ENCODE results near the gene FGF14. TPM values are rescaled to one million over a fixed set of nuclear protein-coding genes. Genes with fewer than 3 reads are reported as not detected.

Gene FGF14
- polyA plus RNA-seq, 2 donors = 0.04 to 0.29 TPM

GRCh38 chr13:101736566-101736965, 665.3 kb downstream of the FGF14 start:
- H3K4me3 ChIP-seq (ENCODE audit: low read depth in 1 of 2, low read length in 2 of 2) = no peak overlapping the region
- no peaks in the 10 kb centered on the region for H3K36me3 ChIP-seq (ENCODE audit: control insufficient read depth in 2 of 2, insufficient read depth in 2 of 2, low read length in 1 of 2)
- WGBS, 2 donors = 57% methylated on average over 3 of the region's 3 CpGs
- no peaks in the 10 kb centered on the region for H3K9me3 ChIP-seq (ENCODE audit: control insufficient read depth in 2 of 2, insufficient read depth in 1 of 2, low read depth in 1 of 2, low read length in 1 of 2)
- H3K27ac ChIP-seq (ENCODE audit: low read depth in 2 of 2, low read length in 1 of 2) = no peak overlapping the region
- H3K4me1 ChIP-seq (ENCODE audit: control insufficient read depth in 2 of 2, insufficient read depth in 2 of 2, low read length in 1 of 2) = no peaks in the 10 kb centered on the region
- H3K27me3 ChIP-seq (ENCODE audit: control insufficient read depth in 1 of 2, insufficient read depth in 2 of 2, low read length in 2 of 2) = no peaks in the 10 kb centered on the region

GRCh38 chr13:101730420-101731000, 671.3 kb downstream of the FGF14 start:
- Histone ChIP-seq H3K36me3 (ENCODE audit: control insufficient read depth in 2 of 2, insufficient read depth in 2 of 2, low read length in 1 of 2) (no peaks in the 10 kb centered on the region), H3K4me1 (ENCODE audit: control insufficient read depth in 2 of 2, insufficient read depth in 2 of 2, low read length in 1 of 2) (no peaks in the 10 kb centered on the region), H3K27ac (ENCODE audit: low read depth in 2 of 2, low read length in 1 of 2) (no peak overlapping the region), H3K4me3 (ENCODE audit: low read depth in 1 of 2, low read length in 2 of 2) (no peak overlapping the region), H3K9me3 (ENCODE audit: control insufficient read depth in 2 of 2, insufficient read depth in 1 of 2, low read depth in 1 of 2, low read length in 1 of 2) (no peaks in the 10 kb centered on the region), H3K27me3 (ENCODE audit: control insufficient read depth in 1 of 2, insufficient read depth in 2 of 2, low read length in 2 of 2) (no peaks in the 10 kb centered on the region)
- WGBS, 2 donors = 82 to 83% methylated on average over 3 of the region's 3 CpGs

- Histone ChIP-seq H3K9me3 (ENCODE audit: control insufficient read depth in 2 of 2, insufficient read depth in 1 of 2, low read depth in 1 of 2, low read length in 1 of 2) (no peaks in the 10 kb centered on the region), H3K4me1 (ENCODE audit: control insufficient read depth in 2 of 2, insufficient read depth in 2 of 2, low read length in 1 of 2) (no peaks in the 10 kb centered on the region), H3K27me3 (ENCODE audit: control insufficient read depth in 1 of 2, insufficient read depth in 2 of 2, low read length in 2 of 2) (no peaks in the 10 kb centered on the region), H3K36me3 (ENCODE audit: control insufficient read depth in 2 of 2, insufficient read depth in 2 of 2, low read length in 1 of 2) (no peaks in the 10 kb centered on the region), H3K27ac (ENCODE audit: low read depth in 2 of 2, low read length in 1 of 2) (no peak overlapping the region), H3K4me3 (ENCODE audit: low read depth in 1 of 2, low read length in 2 of 2) (no peak overlapping the region)
- 71 to 83% methylated on average over 3 of the region's 3 CpGs for WGBS, 2 donors
Measured at GRCh38 chr13:101728615-101729014, 673.2 kb downstream of the FGF14 start.

GRCh38 chr13:101728021-101728420, 673.8 kb downstream of the FGF14 start:
- Histone ChIP-seq H3K27me3 (ENCODE audit: control insufficient read depth in 1 of 2, insufficient read depth in 2 of 2, low read length in 2 of 2) (no peaks in the 10 kb centered on the region), H3K9me3 (ENCODE audit: control insufficient read depth in 2 of 2, insufficient read depth in 1 of 2, low read depth in 1 of 2, low read length in 1 of 2) (no peaks in the 10 kb centered on the region), H3K36me3 (ENCODE audit: control insufficient read depth in 2 of 2, insufficient read depth in 2 of 2, low read length in 1 of 2) (no peaks in the 10 kb centered on the region), H3K4me1 (ENCODE audit: control insufficient read depth in 2 of 2, insufficient read depth in 2 of 2, low read length in 1 of 2) (no peaks in the 10 kb centered on the region), H3K27ac (ENCODE audit: low read depth in 2 of 2, low read length in 1 of 2) (no peak overlapping the region), H3K4me3 (ENCODE audit: low read depth in 1 of 2, low read length in 2 of 2) (no peak overlapping the region)

- H3K27me3 ChIP-seq (ENCODE audit: control insufficient read depth in 1 of 2, insufficient read depth in 2 of 2, low read length in 2 of 2) = no peaks in the 10 kb centered on the region
- 35 to 39% methylated on average over 1 of the region's 1 CpG for WGBS, 2 donors
Measured at GRCh38 chr13:101727118-101727517, 674.7 kb downstream of the FGF14 start.

GRCh38 chr13:101726681-101727080, 675.2 kb downstream of the FGF14 start:
- WGBS, 2 donors = 76 to 85% methylated on average over 2 of the region's 2 CpGs
- no peaks in the 10 kb centered on the region for H3K27me3 ChIP-seq (ENCODE audit: control insufficient read depth in 1 of 2, insufficient read depth in 2 of 2, low read length in 2 of 2)

More at GRCh38 chr13:101727118-101727517, 674.7 kb downstream of the FGF14 start:
- Histone ChIP-seq H3K27ac (ENCODE audit: low read depth in 2 of 2, low read length in 1 of 2) (no peak overlapping the region), H3K4me3 (ENCODE audit: low read depth in 1 of 2, low read length in 2 of 2) (no peak overlapping the region), H3K9me3 (ENCODE audit: control insufficient read depth in 2 of 2, insufficient read depth in 1 of 2, low read depth in 1 of 2, low read length in 1 of 2) (no peaks in the 10 kb centered on the region), H3K36me3 (ENCODE audit: control insufficient read depth in 2 of 2, insufficient read depth in 2 of 2, low read length in 1 of 2) (no peaks in the 10 kb centered on the region), H3K4me1 (ENCODE audit: control insufficient read depth in 2 of 2, insufficient read depth in 2 of 2, low read length in 1 of 2) (no peaks in the 10 kb centered on the region)

GRCh38 chr13:101718496-101718895, 683.4 kb downstream of the FGF14 start:
- no peaks in the 10 kb centered on the region for H3K9me3 ChIP-seq (ENCODE audit: control insufficient read depth in 2 of 2, insufficient read depth in 1 of 2, low read depth in 1 of 2, low read length in 1 of 2)
- no peaks in the 10 kb centered on the region for H3K27me3 ChIP-seq (ENCODE audit: control insufficient read depth in 1 of 2, insufficient read depth in 2 of 2, low read length in 2 of 2)
- H3K4me3 ChIP-seq (ENCODE audit: low read depth in 1 of 2, low read length in 2 of 2) = no peak overlapping the region
- 67 to 70% methylated on average over 3 of the region's 3 CpGs for WGBS, 2 donors
- H3K4me1 ChIP-seq (ENCODE audit: control insufficient read depth in 2 of 2, insufficient read depth in 2 of 2, low read length in 1 of 2) = no peaks in the 10 kb centered on the region
- no peaks in the 10 kb centered on the region for H3K36me3 ChIP-seq (ENCODE audit: control insufficient read depth in 2 of 2, insufficient read depth in 2 of 2, low read length in 1 of 2)
- H3K27ac ChIP-seq (ENCODE audit: low read depth in 2 of 2, low read length in 1 of 2) = no peak overlapping the region

More at GRCh38 chr13:101726681-101727080, 675.2 kb downstream of the FGF14 start:
- no peak overlapping the region for H3K27ac ChIP-seq (ENCODE audit: low read depth in 2 of 2, low read length in 1 of 2)
- no peaks in the 10 kb centered on the region for H3K36me3 ChIP-seq (ENCODE audit: control insufficient read depth in 2 of 2, insufficient read depth in 2 of 2, low read length in 1 of 2)
- no peaks in the 10 kb centered on the region for H3K4me1 ChIP-seq (ENCODE audit: control insufficient read depth in 2 of 2, insufficient read depth in 2 of 2, low read length in 1 of 2)
- no peaks in the 10 kb centered on the region for H3K9me3 ChIP-seq (ENCODE audit: control insufficient read depth in 2 of 2, insufficient read depth in 1 of 2, low read depth in 1 of 2, low read length in 1 of 2)
- no peak overlapping the region for H3K4me3 ChIP-seq (ENCODE audit: low read depth in 1 of 2, low read length in 2 of 2)

- WGBS, 2 donors = 88 to 92% methylated on average over 10 of the region's 10 CpGs
- H3K27ac ChIP-seq (ENCODE audit: low read depth in 2 of 2, low read length in 1 of 2) = no peak overlapping the region
- H3K9me3 ChIP-seq (ENCODE audit: control insufficient read depth in 2 of 2, insufficient read depth in 1 of 2, low read depth in 1 of 2, low read length in 1 of 2) = no peaks in the 10 kb centered on the region
- H3K27me3 ChIP-seq (ENCODE audit: control insufficient read depth in 1 of 2, insufficient read depth in 2 of 2, low read length in 2 of 2) = no peaks in the 10 kb centered on the region
- H3K36me3 ChIP-seq (ENCODE audit: control insufficient read depth in 2 of 2, insufficient read depth in 2 of 2, low read length in 1 of 2) = no peaks in the 10 kb centered on the region
- no peaks in the 10 kb centered on the region for H3K4me1 ChIP-seq (ENCODE audit: control insufficient read depth in 2 of 2, insufficient read depth in 2 of 2, low read length in 1 of 2)
- no peak overlapping the region for H3K4me3 ChIP-seq (ENCODE audit: low read depth in 1 of 2, low read length in 2 of 2)
Measured at GRCh38 chr13:101717353-101717752, 684.5 kb downstream of the FGF14 start.

- Histone ChIP-seq H3K4me1 (ENCODE audit: control insufficient read depth in 2 of 2, insufficient read depth in 2 of 2, low read length in 1 of 2) (no peaks in the 10 kb centered on the region), H3K27ac (ENCODE audit: low read depth in 2 of 2, low read length in 1 of 2) (no peak overlapping the region), H3K4me3 (ENCODE audit: low read depth in 1 of 2, low read length in 2 of 2) (no peak overlapping the region), H3K27me3 (ENCODE audit: control insufficient read depth in 1 of 2, insufficient read depth in 2 of 2, low read length in 2 of 2) (no peaks in the 10 kb centered on the region), H3K9me3 (ENCODE audit: control insufficient read depth in 2 of 2, insufficient read depth in 1 of 2, low read depth in 1 of 2, low read length in 1 of 2) (no peaks in the 10 kb centered on the region), H3K36me3 (ENCODE audit: control insufficient read depth in 2 of 2, insufficient read depth in 2 of 2, low read length in 1 of 2) (no peaks in the 10 kb centered on the region)
- 91 to 93% methylated on average over 3 of the region's 3 CpGs for WGBS, 2 donors
Measured at GRCh38 chr13:101714195-101714594, 687.7 kb downstream of the FGF14 start.

- Histone ChIP-seq H3K27me3 (ENCODE audit: control insufficient read depth in 1 of 2, insufficient read depth in 2 of 2, low read length in 2 of 2) (no peaks in the 10 kb centered on the region), H3K27ac (ENCODE audit: low read depth in 2 of 2, low read length in 1 of 2) (no peak overlapping the region), H3K36me3 (ENCODE audit: control insufficient read depth in 2 of 2, insufficient read depth in 2 of 2, low read length in 1 of 2) (no peaks in the 10 kb centered on the region), H3K9me3 (ENCODE audit: control insufficient read depth in 2 of 2, insufficient read depth in 1 of 2, low read depth in 1 of 2, low read length in 1 of 2) (no peaks in the 10 kb centered on the region), H3K4me3 (ENCODE audit: low read depth in 1 of 2, low read length in 2 of 2) (no peak overlapping the region), H3K4me1 (ENCODE audit: control insufficient read depth in 2 of 2, insufficient read depth in 2 of 2, low read length in 1 of 2) (no peaks in the 10 kb centered on the region)
- WGBS, 2 donors = 79 to 85% methylated on average over 2 of the region's 2 CpGs
Measured at GRCh38 chr13:101712026-101712348, 689.9 kb downstream of the FGF14 start.
